Measurements from ENCODE around the gene TMEM100.

The TMEM100 gene

DNA sequence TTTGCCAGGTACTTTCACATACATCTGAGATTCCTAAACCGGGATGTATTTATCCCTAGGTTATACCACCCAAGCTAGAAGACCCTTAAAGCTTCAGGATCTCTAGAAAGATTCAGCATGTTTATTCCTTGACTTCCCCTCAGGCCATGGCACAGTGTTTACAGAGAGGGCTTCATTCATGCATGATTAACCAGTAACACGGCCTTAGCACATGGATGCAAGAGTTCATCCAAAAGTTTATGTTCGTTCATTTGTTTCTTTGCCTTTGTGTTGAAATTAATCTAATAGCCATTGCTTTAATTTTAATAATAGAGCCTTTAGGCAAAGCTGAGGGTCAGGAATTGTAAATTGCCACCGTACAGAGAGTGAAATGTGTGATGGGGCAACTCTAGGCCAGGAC, 41.9 kb upstream of the TMEM100 start:
- no peak overlapping the region for H3K4me3 ChIP-seq (ENCODE audit: low read depth, low read length)
- in situ Hi-C loops (cut with HindIII; ENCODE audit: low sequenced_read_pairs): loop anchor here (25.0 kb wide), 1 partner anchor 227 kb away; no protein-coding TSS in a partner anchor
- TF ChIP-seq, protein P1, sequence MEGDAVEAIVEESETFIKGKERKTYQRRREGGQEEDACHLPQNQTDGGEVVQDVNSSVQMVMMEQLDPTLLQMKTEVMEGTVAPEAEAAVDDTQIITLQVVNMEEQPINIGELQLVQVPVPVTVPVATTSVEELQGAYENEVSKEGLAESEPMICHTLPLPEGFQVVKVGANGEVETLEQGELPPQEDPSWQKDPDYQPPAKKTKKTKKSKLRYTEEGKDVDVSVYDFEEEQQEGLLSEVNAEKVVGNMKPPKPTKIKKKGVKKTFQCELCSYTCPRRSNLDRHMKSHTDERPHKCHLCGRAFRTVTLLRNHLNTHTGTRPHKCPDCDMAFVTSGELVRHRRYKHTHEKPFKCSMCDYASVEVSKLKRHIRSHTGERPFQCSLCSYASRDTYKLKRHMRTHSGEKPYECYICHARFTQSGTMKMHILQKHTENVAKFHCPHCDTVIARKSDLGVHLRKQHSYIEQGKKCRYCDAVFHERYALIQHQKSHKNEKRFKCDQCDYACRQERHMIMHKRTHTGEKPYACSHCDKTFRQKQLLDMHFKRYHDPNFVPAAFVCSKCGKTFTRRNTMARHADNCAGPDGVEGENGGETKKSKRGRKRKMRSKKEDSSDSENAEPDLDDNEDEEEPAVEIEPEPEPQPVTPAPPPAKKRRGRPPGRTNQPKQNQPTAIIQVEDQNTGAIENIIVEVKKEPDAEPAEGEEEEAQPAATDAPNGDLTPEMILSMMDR (IDR thresholded peaks at IDR 0.05; ENCODE audit: low read depth, low read length, missing control alignments): no peak
- DNase-seq (ENCODE audit: low read depth): no peak

DNA sequence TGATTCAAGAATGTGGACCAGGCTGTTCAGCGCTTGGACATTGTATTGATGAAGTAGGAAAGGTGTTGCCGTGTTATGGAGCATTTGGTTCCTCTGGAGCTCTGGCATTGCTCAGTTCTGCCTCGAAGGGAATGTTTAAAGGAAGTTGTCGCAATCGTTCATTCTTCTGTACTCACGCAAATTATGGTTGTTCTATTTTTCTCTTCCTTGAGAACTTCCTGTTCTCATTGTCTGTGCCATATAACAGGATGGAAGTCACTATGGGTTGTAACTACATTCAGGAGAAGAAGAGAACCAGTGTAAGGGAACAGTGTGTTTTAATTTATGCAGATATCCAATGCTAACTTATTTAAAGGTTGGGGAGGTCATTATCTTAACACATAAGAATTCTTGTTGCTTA, 41.2 kb upstream of the TMEM100 start:
- no peak for DNase-seq (ENCODE audit: low read depth)
- in situ Hi-C loops (cut with HindIII; ENCODE audit: low sequenced_read_pairs): loop anchor here (25.0 kb wide), 1 partner anchor 227 kb away; no protein-coding TSS in a partner anchor
- no peak overlapping the region for H3K4me3 ChIP-seq (ENCODE audit: low read depth, low read length)
- TF ChIP-seq, protein P1 (IDR thresholded peaks at IDR 0.05; ENCODE audit: low read depth, low read length, missing control alignments): no peak

DNA sequence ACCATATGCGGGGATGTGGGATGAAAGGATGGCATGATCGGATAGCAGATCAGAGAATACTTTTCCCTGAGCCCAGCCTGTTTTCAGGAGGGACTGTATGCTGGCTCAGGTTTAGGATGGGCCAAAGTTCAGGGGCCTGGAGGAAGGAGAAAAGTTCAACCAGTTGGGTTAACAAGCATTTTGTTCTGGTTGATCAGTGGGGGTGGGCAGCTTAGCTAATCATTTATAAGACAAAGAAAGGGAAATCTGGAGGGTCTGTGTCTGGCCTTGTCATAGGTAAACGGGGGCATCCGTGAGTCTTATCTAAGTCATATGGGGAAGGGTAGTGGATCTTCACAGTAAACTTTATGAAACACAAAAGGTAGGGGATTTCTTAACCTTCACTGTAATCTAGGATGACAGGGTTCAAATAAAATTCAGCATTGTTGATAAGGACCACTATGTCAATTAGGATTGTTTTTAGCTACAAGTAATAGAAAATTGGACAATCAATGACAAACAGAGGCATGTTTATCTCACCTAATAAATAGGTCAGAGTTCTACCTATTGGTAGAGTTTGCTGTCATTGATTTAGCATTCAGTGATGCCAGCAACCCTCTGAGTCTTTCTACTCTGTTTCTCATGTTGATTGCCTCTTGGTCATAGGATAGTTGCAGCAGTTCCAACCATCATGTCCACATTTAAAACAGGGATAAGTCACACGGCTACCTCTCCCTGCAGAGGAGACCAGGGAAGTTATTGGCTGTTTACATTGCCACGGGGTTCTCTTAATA, 39.6 kb upstream of the TMEM100 start:
- TF ChIP-seq, protein P1 (IDR thresholded peaks at IDR 0.05; ENCODE audit: low read depth, low read length, missing control alignments): no peak
- H3K4me3 ChIP-seq (ENCODE audit: low read depth, low read length): no peak overlapping the region
- no peak for DNase-seq (ENCODE audit: low read depth)
- in situ Hi-C loops (cut with HindIII; ENCODE audit: low sequenced_read_pairs): loop anchor here (25.0 kb wide), 1 partner anchor 225 kb away; no protein-coding TSS in a partner anchor

DNA sequence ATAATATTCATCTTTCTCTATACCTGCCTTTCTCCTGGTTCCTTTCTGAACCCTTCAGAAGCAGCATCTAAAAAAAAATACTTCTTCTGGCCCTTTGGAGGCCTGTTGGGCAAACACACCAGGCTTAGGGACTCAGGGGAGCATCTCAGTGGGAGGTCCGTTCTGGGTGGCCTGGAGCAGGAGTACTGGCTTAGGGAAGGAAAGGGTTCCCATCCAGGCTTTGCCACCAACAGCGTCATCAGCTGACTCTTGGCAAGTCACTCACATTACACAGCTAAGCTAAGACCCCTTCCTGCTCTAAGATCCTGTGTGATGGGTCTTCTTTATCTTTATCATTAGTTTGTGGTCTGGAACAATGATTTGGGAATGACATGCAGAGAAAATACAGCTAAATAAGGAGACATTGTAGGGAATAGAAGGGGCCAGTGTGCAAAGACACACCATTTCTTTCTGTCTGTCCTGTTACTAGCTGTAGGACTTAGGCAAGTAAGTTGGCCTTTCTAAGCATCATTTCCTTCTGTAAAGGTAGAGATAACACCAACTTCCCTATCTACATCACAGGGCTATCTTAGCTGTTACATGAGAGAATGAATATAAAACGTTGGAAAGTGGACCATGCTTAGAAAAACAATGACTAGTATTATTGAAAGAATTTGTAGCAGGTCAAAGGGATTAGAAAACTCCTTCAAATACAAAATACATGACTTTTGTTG, 38.1 kb upstream of the TMEM100 start:
- in situ Hi-C loops (cut with HindIII; ENCODE audit: low sequenced_read_pairs): loop anchor here (25.0 kb wide), 1 partner anchor 223 kb away; no protein-coding TSS in a partner anchor
- DNase-seq (ENCODE audit: low read depth): no peak
- TF ChIP-seq, protein P1 (IDR thresholded peaks at IDR 0.05; ENCODE audit: low read depth, low read length, missing control alignments): no peak
- no peak overlapping the region for H3K4me3 ChIP-seq (ENCODE audit: low read depth, low read length)

DNA sequence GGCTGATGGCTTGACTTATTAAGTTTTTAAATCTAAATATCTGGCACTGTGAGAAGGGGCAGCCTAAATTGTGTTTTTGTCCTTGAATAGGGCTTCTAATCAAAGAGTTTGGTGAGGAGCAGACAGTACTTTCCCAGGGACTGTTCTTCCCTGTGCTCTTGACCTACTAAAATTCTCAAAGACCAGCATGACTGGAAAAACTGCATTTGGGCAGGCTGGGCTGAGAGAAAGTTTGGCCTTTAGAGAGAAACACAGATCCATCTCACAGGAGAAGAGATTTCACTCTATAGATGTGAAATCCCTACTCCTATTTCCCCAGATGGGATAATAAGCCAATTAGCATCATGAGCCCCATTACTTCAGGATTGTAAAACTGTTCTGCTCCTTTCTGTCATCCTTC, 35.5 kb upstream of the TMEM100 start:
- DNase-seq (ENCODE audit: low read depth): no peak
- in situ Hi-C loops (cut with HindIII; ENCODE audit: low sequenced_read_pairs): loop anchor here (25.0 kb wide), 1 partner anchor 221 kb away; no protein-coding TSS in a partner anchor
- TF ChIP-seq, protein P1 (IDR thresholded peaks at IDR 0.05; ENCODE audit: low read depth, low read length, missing control alignments): no peak
- no peak overlapping the region for H3K4me3 ChIP-seq (ENCODE audit: low read depth, low read length)

DNA sequence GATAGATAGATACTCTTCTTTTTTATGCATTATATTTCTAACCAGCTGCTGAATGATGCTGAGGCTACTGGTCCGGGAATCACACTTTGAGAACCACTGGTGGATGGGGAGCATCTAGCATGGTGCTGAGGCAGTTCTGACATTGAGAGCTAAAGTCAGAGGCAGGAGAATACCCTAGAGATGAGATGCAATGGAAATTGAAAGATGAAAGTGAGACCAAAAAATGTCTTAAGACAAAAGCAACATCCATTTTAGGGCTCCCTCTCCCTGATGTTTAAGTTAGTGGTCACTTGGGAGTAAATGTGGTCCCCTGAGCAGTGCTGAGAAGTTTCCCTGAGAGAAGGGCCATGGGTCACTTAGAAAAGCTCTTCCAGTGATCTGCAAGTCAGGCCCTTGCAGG, 35.0 kb upstream of the TMEM100 start:
- no peak for DNase-seq (ENCODE audit: low read depth)
- in situ Hi-C loops (cut with HindIII; ENCODE audit: low sequenced_read_pairs): loop anchor here (25.0 kb wide), 1 partner anchor 220 kb away; no protein-coding TSS in a partner anchor
- TF ChIP-seq, protein P1 (IDR thresholded peaks at IDR 0.05; ENCODE audit: low read depth, low read length, missing control alignments): no peak
- no peak overlapping the region for H3K4me3 ChIP-seq (ENCODE audit: low read depth, low read length)
